ENCODE measurements around the gene ANG. TPM values are rescaled to one million over a fixed set of nuclear protein-coding genes. Genes with fewer than 3 reads are reported as not detected.

The ANG gene
- total and polyA plus RNA-seq, 2 of the 8 experiments (the other 6 are each of a cell fraction or from before 2014, with no cell fraction given), result 2.2 to 4.6 TPM

GRCh38 chr14:20726531-20726930 lies 38.0 kb downstream of the ANG start (continued):
- TF ChIP-seq, protein P1, sequence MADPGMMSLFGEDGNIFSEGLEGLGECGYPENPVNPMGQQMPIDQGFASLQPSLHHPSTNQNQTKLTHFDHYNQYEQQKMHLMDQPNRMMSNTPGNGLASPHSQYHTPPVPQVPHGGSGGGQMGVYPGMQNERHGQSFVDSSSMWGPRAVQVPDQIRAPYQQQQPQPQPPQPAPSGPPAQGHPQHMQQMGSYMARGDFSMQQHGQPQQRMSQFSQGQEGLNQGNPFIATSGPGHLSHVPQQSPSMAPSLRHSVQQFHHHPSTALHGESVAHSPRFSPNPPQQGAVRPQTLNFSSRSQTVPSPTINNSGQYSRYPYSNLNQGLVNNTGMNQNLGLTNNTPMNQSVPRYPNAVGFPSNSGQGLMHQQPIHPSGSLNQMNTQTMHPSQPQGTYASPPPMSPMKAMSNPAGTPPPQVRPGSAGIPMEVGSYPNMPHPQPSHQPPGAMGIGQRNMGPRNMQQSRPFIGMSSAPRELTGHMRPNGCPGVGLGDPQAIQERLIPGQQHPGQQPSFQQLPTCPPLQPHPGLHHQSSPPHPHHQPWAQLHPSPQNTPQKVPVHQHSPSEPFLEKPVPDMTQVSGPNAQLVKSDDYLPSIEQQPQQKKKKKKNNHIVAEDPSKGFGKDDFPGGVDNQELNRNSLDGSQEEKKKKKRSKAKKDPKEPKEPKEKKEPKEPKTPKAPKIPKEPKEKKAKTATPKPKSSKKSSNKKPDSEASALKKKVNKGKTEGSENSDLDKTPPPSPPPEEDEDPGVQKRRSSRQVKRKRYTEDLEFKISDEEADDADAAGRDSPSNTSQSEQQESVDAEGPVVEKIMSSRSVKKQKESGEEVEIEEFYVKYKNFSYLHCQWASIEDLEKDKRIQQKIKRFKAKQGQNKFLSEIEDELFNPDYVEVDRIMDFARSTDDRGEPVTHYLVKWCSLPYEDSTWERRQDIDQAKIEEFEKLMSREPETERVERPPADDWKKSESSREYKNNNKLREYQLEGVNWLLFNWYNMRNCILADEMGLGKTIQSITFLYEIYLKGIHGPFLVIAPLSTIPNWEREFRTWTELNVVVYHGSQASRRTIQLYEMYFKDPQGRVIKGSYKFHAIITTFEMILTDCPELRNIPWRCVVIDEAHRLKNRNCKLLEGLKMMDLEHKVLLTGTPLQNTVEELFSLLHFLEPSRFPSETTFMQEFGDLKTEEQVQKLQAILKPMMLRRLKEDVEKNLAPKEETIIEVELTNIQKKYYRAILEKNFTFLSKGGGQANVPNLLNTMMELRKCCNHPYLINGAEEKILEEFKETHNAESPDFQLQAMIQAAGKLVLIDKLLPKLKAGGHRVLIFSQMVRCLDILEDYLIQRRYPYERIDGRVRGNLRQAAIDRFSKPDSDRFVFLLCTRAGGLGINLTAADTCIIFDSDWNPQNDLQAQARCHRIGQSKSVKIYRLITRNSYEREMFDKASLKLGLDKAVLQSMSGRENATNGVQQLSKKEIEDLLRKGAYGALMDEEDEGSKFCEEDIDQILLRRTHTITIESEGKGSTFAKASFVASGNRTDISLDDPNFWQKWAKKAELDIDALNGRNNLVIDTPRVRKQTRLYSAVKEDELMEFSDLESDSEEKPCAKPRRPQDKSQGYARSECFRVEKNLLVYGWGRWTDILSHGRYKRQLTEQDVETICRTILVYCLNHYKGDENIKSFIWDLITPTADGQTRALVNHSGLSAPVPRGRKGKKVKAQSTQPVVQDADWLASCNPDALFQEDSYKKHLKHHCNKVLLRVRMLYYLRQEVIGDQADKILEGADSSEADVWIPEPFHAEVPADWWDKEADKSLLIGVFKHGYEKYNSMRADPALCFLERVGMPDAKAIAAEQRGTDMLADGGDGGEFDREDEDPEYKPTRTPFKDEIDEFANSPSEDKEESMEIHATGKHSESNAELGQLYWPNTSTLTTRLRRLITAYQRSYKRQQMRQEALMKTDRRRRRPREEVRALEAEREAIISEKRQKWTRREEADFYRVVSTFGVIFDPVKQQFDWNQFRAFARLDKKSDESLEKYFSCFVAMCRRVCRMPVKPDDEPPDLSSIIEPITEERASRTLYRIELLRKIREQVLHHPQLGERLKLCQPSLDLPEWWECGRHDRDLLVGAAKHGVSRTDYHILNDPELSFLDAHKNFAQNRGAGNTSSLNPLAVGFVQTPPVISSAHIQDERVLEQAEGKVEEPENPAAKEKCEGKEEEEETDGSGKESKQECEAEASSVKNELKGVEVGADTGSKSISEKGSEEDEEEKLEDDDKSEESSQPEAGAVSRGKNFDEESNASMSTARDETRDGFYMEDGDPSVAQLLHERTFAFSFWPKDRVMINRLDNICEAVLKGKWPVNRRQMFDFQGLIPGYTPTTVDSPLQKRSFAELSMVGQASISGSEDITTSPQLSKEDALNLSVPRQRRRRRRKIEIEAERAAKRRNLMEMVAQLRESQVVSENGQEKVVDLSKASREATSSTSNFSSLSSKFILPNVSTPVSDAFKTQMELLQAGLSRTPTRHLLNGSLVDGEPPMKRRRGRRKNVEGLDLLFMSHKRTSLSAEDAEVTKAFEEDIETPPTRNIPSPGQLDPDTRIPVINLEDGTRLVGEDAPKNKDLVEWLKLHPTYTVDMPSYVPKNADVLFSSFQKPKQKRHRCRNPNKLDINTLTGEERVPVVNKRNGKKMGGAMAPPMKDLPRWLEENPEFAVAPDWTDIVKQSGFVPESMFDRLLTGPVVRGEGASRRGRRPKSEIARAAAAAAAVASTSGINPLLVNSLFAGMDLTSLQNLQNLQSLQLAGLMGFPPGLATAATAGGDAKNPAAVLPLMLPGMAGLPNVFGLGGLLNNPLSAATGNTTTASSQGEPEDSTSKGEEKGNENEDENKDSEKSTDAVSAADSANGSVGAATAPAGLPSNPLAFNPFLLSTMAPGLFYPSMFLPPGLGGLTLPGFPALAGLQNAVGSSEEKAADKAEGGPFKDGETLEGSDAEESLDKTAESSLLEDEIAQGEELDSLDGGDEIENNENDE (IDR thresholded peaks at IDR 0.05; ENCODE audit: insufficient replicate concordance, low read length), result no peak
- TF ChIP-seq CEBPB (IDR thresholded peaks at IDR 0.05; ENCODE audit: low read depth, low read length) (no peak), SIN3A (conservative IDR thresholded peaks at IDR 0.05 in 1 of 2, IDR thresholded peaks at IDR 0.05 in 1 of 2; ENCODE audit: low read depth in 1 of 2, low read length in 2 of 2) (no peak), PHF8 (conservative IDR thresholded peaks at IDR 0.05; ENCODE audit: low read depth, low read length) (no peak), TEAD4 (IDR thresholded peaks at IDR 0.05; ENCODE audit: low read depth, low read length) (no peak), CBX5 (IDR thresholded peaks at IDR 0.05; ENCODE audit: low read depth, low read length) (no peak), RFX5 (IDR thresholded peaks at IDR 0.05; ENCODE audit: borderline replicate concordance, low read depth, low read length) (no peak), SP2 (IDR thresholded peaks at IDR 0.05; ENCODE audit: low read length) (no peak)
